AG10803 (cell line): Measurements from ENCODE around the gene ESD.

Experiments
- DNase-seq: peaks from one replicate; pipeline ENCODE4 v3.0.0; 2010; ENCODE audit warnings: low read depth
- H3K4me3 ChIP-seq: 2 replicates; pipeline ENCODE4 v1.5.1; 2011; ENCODE audit warnings: mild to moderate bottlenecking, low read length, control low read depth
- TF ChIP-seq, protein P1 (sequence below): conservative IDR thresholded peaks from 2 replicates; pipeline ENCODE4 v1.5.1; 2011; ENCODE audit warnings: mild to moderate bottlenecking, low read length, control low read depth, inconsistent platforms

Gene ESD, protein sequence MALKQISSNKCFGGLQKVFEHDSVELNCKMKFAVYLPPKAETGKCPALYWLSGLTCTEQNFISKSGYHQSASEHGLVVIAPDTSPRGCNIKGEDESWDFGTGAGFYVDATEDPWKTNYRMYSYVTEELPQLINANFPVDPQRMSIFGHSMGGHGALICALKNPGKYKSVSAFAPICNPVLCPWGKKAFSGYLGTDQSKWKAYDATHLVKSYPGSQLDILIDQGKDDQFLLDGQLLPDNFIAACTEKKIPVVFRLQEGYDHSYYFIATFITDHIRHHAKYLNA

DNA sequence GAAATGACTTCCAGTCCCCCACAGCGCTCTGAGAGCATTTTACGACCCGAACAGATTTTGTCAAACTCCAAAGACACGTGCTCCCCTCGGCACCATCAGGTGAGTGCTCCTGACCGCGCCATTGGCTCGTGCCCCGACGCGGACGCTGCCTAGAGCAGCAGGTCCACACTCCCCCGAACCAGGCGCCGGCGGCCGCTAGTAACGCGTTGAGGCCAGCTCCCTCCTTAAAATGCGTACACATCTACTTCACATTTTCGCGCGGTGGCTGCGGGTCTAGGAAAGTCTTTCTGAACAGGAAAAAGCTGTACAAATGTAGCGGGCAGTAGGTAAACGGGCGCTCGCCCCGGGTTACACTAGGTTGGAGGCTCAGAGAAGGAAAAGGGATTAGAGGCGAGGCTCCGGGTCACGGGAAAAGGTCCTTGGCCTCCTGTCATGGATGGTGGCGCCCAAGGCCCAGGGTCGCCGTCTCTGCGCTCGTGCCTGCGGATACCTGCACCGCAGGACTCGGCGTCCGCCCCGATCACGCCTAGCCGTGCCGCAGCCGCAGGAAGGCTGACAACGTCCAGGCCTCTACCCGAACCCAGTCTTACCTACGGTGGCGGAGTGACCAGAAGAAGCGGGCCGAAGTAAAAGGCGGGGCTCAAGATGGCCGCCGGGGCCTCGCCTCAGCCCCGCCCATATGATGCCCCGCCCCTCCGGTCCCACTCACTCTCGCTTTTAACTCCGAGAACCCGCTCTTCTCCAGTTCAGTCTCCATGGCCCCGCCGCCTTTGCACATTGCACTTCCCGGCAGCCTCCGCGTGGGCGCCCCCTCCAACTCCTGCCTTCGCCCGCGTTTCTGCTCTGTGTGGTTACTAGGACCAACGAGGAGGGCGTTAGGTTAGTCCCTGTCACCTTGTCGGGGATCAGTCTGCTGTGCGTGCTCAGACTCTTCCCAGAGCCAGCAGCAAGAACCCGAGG is at the start of gene ESD:
Gene ESD (minus strand): TSS at position 647 of the 960 bp plus-strand sequence. CDS start 5,748 bp downstream, outside the sequence.
- peak within 1 kb of the TSS; percentile 94 for H3K4me3 ChIP-seq
- peak; percentile 91 for DNase-seq
- TF ChIP-seq, protein P1, sequence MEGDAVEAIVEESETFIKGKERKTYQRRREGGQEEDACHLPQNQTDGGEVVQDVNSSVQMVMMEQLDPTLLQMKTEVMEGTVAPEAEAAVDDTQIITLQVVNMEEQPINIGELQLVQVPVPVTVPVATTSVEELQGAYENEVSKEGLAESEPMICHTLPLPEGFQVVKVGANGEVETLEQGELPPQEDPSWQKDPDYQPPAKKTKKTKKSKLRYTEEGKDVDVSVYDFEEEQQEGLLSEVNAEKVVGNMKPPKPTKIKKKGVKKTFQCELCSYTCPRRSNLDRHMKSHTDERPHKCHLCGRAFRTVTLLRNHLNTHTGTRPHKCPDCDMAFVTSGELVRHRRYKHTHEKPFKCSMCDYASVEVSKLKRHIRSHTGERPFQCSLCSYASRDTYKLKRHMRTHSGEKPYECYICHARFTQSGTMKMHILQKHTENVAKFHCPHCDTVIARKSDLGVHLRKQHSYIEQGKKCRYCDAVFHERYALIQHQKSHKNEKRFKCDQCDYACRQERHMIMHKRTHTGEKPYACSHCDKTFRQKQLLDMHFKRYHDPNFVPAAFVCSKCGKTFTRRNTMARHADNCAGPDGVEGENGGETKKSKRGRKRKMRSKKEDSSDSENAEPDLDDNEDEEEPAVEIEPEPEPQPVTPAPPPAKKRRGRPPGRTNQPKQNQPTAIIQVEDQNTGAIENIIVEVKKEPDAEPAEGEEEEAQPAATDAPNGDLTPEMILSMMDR = no peak

DNA sequence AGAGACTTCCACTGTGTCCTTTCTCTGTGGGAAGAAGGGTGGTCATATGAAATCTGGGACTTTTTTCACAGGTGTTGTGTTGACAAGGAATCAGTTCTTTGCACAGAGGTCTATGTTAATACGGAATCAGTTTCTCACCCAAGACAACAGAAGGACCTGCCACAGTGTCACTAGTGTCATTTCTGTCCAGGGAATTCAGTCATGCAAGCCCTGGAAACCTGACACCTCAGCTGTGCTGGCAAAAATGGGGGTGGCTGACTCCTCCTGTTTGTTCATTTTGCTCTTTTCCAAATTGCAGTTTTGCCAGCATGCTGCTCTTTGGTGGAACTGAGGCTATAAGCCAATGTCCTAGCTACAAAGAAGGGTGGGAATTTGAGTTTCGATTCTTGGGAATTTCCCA is 49.8 kb upstream of the ESD start:
- no peak for DNase-seq
- TF ChIP-seq, protein P1 = no peak

DNA sequence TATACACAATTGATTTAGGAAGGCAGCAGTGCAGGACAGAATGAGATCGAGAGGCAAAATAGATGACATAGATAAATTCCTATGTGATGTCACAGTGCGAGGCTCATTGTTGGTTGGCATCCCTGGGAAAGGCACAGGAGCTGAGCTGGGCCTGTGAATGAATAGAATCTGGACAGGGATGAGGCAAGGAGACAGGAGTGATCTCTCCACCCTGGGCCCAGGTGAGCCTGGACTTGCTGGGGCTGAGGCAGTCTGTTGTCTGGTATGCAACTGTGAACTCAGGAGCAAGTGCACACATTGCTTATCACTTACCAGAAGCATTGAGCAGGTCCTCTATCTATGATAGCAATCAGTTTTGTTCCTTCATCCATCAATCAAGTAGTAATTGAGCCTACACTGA is 48.2 kb upstream of the ESD start:
- TF ChIP-seq, protein P1 = no peak
- no peak overlapping the region for H3K4me3 ChIP-seq
- DNase-seq = no peak

More for the DNA sequence above, 49.8 kb upstream of the ESD start:
- no peak overlapping the region for H3K4me3 ChIP-seq

DNA sequence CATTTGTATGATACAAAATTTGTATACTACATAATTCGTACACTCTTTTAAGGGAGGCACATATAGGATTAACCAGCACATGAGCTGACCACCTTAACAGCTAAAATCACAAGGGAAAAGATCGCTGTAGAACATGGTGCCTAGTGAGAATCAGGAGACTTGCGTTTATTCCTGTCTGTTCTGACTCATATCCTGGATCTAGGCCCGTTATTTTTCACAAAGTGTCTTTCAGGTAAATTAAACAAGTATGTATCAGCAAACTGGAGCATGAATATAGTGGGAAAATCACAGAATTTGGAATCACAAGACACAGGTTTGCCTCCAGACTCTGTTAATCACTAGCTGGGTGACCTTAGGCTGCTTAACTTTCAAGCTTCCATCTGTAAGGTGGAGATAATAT is 47.5 kb upstream of the ESD start:
- DNase-seq = no peak
- H3K4me3 ChIP-seq = no peak overlapping the region
- TF ChIP-seq, protein P1 = no peak

DNA sequence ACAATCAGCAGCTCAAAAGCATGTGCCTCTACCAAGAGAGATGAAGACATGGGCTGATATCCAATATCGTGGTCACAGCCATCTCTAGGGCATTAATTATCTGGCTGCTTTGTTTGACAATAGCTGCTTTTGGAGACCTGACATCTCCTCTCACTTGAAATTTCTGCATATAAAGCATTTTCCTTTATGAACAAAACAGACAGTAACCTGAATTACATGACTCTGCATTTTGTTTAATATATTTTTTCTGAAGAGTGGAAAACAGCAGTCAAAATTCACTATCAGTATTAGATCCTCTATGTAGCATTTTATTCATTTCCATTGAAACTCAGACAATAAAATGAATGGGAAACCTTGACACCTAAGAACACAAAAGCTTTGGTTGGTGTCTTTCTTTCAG is 42.4 kb upstream of the ESD start:
- no peak overlapping the region for H3K4me3 ChIP-seq
- no peak for DNase-seq
- TF ChIP-seq, protein P1 = no peak

DNA sequence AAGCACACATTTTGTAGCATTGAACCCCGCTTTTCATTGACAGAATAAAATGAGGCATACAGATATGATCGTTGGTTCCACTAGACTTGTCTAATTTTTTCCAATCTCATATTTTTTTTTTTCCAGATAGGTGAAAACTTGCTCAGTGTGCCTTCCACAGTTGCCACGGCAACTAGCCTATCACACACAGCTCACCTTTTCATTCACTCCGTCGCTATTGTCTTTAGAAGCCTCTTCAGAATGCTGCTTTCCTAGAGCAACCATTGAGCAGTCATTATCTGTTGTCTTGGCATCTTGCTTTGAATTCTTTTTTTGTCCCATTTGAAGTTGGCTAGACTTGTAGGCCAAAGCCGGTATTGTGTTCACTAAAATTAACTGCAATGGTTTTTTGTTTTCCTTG is 37.7 kb upstream of the ESD start:
- H3K4me3 ChIP-seq = no peak overlapping the region
- TF ChIP-seq, protein P1 = no peak
- DNase-seq = no peak
